Right atrium auricular region (tissue), 2 donors: ENCODE measurements around the gene GARIN5B. TPM values are rescaled to one million over a fixed set of nuclear protein-coding genes. Genes with fewer than 3 reads are reported as not detected.

ENCODE experiments used
- DNase-seq: peaks from one replicate; pipeline ENCODE4 v3.0.0-alpha.2; 2019; ENCODE audit warnings: low spot score
- H3K27ac ChIP-seq, 2 donors: fragments of 200-600 bp; sonication (generic); 1 replicate in 1 of 2; 2 replicates in 1 of 2; pipeline ENCODE4 v1.5.1; 2016 to 2019
- H3K27me3 ChIP-seq, 2 donors: fragments of 200-600 bp; sonication (generic); one replicate each; pipeline versions ENCODE4 v1.5.1 to v1.6.0; 2017 to 2019
- H3K36me3 ChIP-seq: fragments of 200-600 bp; sonication (generic); one replicate; pipeline ENCODE4 v1.5.1; 2016
- H3K4me1 ChIP-seq, 2 donors: fragments of 200-600 bp; sonication (generic); one replicate each; pipeline versions ENCODE4 v1.5.1 to v1.6.0; 2017 to 2019
- H3K4me3 ChIP-seq, 2 donors: fragments of 200-600 bp; sonication (generic); 1 replicate in 1 of 2; 2 replicates in 1 of 2; pipeline ENCODE4 v1.5.1; 2017 to 2019; ENCODE audit warnings: mild to moderate bottlenecking in 1 of 2, moderate library complexity in 1 of 2
- H3K9me3 ChIP-seq, 2 donors: fragments of 200-600 bp; sonication (generic); one replicate each; pipeline ENCODE4 v1.5.1; 2019
- CTCF ChIP-seq, 2 donors: fragments of 200-600 bp; sonication (generic); IDR thresholded peaks; one replicate each; pipeline ENCODE4 v1.5.1; 2019; ENCODE audit warnings: antibody characterized with exemption in 2 of 2
- total RNA-seq, 2 donors: library from RNA; depleted of rRNA; stranded (reverse); fragments of >200 nt; gene quantifications; one replicate each; pipeline ENCODE4 v1.1.0, GENCODE V29; 2016

Gene GARIN5B
- total RNA-seq, 2 donors from 2014 or later, result not detected

GRCh38 chr19:55347442-55348009, 15.5 kb downstream of the GARIN5B start:
- H3K9me3 ChIP-seq, result no peaks in the 10 kb centered on the region
- H3K27ac ChIP-seq, result no peak overlapping the region

GRCh38 chr19:55346725-55347441, 16.2 kb downstream of the GARIN5B start:
- no peaks in the 10 kb centered on the region for H3K9me3 ChIP-seq
- no peak overlapping the region for H3K27ac ChIP-seq
- H3K36me3 ChIP-seq, result peaks cover 14% of the 10 kb centered on the region
- peaks cover 3 to 5% of the 10 kb centered on the region in 2 donors for H3K27me3 ChIP-seq
- no peak overlapping the region for H3K4me3 ChIP-seq
- TF ChIP-seq CTCF (IDR thresholded peaks at IDR 0.05), result no peak
- peaks cover 0 to 9% of the 10 kb centered on the region in 2 donors for H3K4me1 ChIP-seq
- DNase-seq, result no peak

More at GRCh38 chr19:55347442-55348009, 15.5 kb downstream of the GARIN5B start:
- peaks cover 10% of the 10 kb centered on the region for H3K36me3 ChIP-seq
- peaks cover 0 to 9% of the 10 kb centered on the region in 2 donors for H3K4me1 ChIP-seq
- H3K4me3 ChIP-seq, result no peak overlapping the region
- peaks cover 9 to 11% of the 10 kb centered on the region in 2 donors for H3K27me3 ChIP-seq
- DNase-seq, result no peak
- TF ChIP-seq CTCF (IDR thresholded peaks at IDR 0.05), result no peak

- no peak for DNase-seq
- no peak overlapping the region for H3K4me3 ChIP-seq
- no peak overlapping the region for H3K27ac ChIP-seq
- TF ChIP-seq CTCF (IDR thresholded peaks at IDR 0.05), result no peak
- peaks cover 14% of the 10 kb centered on the region for H3K36me3 ChIP-seq
- H3K27me3 ChIP-seq, result no peaks in the 10 kb centered on the region
- peaks cover 0 to 15% of the 10 kb centered on the region in 2 donors for H3K4me1 ChIP-seq
- no peaks in the 10 kb centered on the region for H3K9me3 ChIP-seq
These were observed 17.0 kb downstream of the GARIN5B start for GRCh38 chr19:55345818-55346724.

- Histone ChIP-seq H3K4me3 (no peak overlapping the region), H3K27ac (no peak overlapping the region), H3K4me1 (peaks cover 0 to 23% of the 10 kb centered on the region in 2 donors), H3K36me3 (peaks cover 14% of the 10 kb centered on the region), H3K27me3 (no peaks in the 10 kb centered on the region), H3K9me3 (no peaks in the 10 kb centered on the region)
- no peak for TF ChIP-seq CTCF (IDR thresholded peaks at IDR 0.05)
- no peak for DNase-seq
These were observed 17.8 kb downstream of the GARIN5B start for GRCh38 chr19:55345101-55345817.

- peaks cover 14% of the 10 kb centered on the region for H3K36me3 ChIP-seq
- no peaks in the 10 kb centered on the region for H3K9me3 ChIP-seq
- peaks cover 0 to 26% of the 10 kb centered on the region in 2 donors for H3K4me1 ChIP-seq
- H3K27ac ChIP-seq, result no peak overlapping the region
- no peaks in the 10 kb centered on the region for H3K27me3 ChIP-seq
- H3K4me3 ChIP-seq, result no peak overlapping the region
- no peak for DNase-seq
- TF ChIP-seq CTCF (IDR thresholded peaks at IDR 0.05), result no peak
These were observed 18.6 kb downstream of the GARIN5B start for GRCh38 chr19:55344444-55344843.
